Karpas-422 (cell line): ENCODE data around the gene MOB2. TPM values are rescaled to one million over a fixed set of nuclear protein-coding genes. Genes with fewer than 3 reads are reported as not detected.

ENCODE experiments used
- DNase-seq: peaks from one replicate; pipeline ENCODE4 v3.0.0-alpha.2; 2015
- H2AFZ ChIP-seq: fragments of 200-600 bp; sonication (generic); 2 replicates; pipeline ENCODE4 v1.6.1; 2014; ENCODE audit warnings: antibody characterized with exemption, low read length, mixed read lengths
- H3K27ac ChIP-seq: fragments of 200-600 bp; sonication (generic); 2 replicates; pipeline ENCODE4 v1.5.1; 2014; ENCODE audit warnings: mild to moderate bottlenecking, low read length, moderate library complexity
- H3K27me3 ChIP-seq: fragments of 200-600 bp; sonication (generic); 2 replicates; pipeline ENCODE4 v1.6.1; 2014; ENCODE audit warnings: low read length, mixed read lengths
- H3K36me3 ChIP-seq: fragments of 200-600 bp; sonication (generic); 2 replicates; pipeline ENCODE4 v1.6.1; 2014; ENCODE audit warnings: low read length, mixed read lengths; ENCODE audit not compliant: insufficient read depth
- H3K4me1 ChIP-seq: fragments of 200-600 bp; sonication (generic); 2 replicates; pipeline ENCODE4 v1.6.1; 2014; ENCODE audit warnings: mild to moderate bottlenecking, low read length, mixed read lengths
- H3K4me2 ChIP-seq: fragments of 200-600 bp; sonication (generic); 2 replicates; pipeline ENCODE4 v1.6.1; 2014; ENCODE audit warnings: low read length, low read depth, mild to moderate bottlenecking; ENCODE audit not compliant: poor library complexity, severe bottlenecking
- H3K4me3 ChIP-seq: fragments of 200-600 bp; sonication (generic); 2 replicates; pipeline ENCODE4 v1.5.1; 2014; ENCODE audit warnings: mild to moderate bottlenecking, antibody characterized with exemption, low read length, mixed read lengths
- H3K79me2 ChIP-seq: fragments of 200-600 bp; sonication (generic); 2 replicates; pipeline ENCODE4 v1.6.1; 2014; ENCODE audit warnings: mild to moderate bottlenecking, low read length, mixed read lengths
- H3K9ac ChIP-seq: fragments of 200-600 bp; sonication (generic); 2 replicates; pipeline ENCODE4 v1.6.0; 2014; ENCODE audit warnings: low read length
- H3K9me2 ChIP-seq: fragments of 200-600 bp; sonication (generic), shearing (Covaris generic); replicated peaks from 2 replicates; pipeline ENCODE4 v1.6.0; 2014; ENCODE audit warnings: mild to moderate bottlenecking, low read length, moderate library complexity; ENCODE audit not compliant: insufficient read depth
- H3K9me3 ChIP-seq: fragments of 300-700, 200-600 bp; sonication (generic); 2 replicates; pipeline ENCODE4 v1.6.1; 2014; ENCODE audit warnings: low read length, mixed read lengths
- H4K20me1 ChIP-seq: fragments of 200-600 bp; sonication (generic); 2 replicates; pipeline ENCODE4 v1.6.1; 2014; ENCODE audit warnings: mild to moderate bottlenecking, antibody characterized with exemption, low read length, low read depth; ENCODE audit not compliant: insufficient read depth
- total RNA-seq: library from RNA; depleted of rRNA; stranded (reverse); fragments of >200 nt; shearing (Covaris generic); gene quantifications from 2 replicates; pipeline ENCODE4 v1.2.3, GENCODE V29; 2014; ENCODE audit warnings: low replicate concordance

MOB2 gene
- total RNA-seq, 1 experiment from 2014 or later, result 8.8 TPM

DNA sequence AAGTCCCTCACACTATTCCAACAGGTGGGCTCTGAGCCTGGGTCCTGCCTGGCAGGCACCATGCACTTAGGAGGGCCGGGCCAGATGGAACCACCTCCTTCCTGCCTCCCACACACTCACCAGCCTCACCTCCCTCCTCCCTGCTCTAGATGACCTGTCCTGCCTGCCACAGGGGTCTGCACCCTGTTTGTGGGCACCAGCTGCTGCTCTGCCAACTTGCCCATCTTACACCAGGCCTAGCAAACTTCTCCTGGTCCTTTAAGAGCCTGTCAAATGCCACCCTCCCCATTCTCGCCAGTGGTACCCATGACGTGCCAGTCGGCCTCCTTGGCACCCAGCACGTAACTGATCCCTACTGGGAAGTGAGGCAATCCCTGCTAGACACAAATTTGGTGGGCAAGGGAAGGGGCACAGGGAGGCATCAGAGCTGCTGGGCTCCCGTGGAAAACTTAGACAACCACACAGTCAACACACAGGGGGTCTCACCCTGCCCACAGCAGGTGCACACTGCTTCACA lies 3.1 kb downstream of the MOB2 start:
- H3K79me2 ChIP-seq, result no peaks in the 10 kb centered on the region
- H3K9me3 ChIP-seq, result no peaks in the 10 kb centered on the region
- H3K27me3 ChIP-seq, result no peaks in the 10 kb centered on the region
- peaks cover 5% of the 10 kb centered on the region; the same call in 1 of the 2 replicates for H4K20me1 ChIP-seq
- H3K4me3 ChIP-seq, result no peak overlapping the region
- no peak overlapping the region for H3K9ac ChIP-seq
- H3K27ac ChIP-seq, result no peak overlapping the region
- no peaks in the 10 kb centered on the region for H3K36me3 ChIP-seq
- no peak overlapping the region for H3K4me2 ChIP-seq
- H3K9me2 ChIP-seq, result no peaks in the 10 kb centered on the region
- DNase-seq, result no peak
- H2AFZ ChIP-seq, result no peak overlapping the region
- no peaks in the 10 kb centered on the region for H3K4me1 ChIP-seq

DNA sequence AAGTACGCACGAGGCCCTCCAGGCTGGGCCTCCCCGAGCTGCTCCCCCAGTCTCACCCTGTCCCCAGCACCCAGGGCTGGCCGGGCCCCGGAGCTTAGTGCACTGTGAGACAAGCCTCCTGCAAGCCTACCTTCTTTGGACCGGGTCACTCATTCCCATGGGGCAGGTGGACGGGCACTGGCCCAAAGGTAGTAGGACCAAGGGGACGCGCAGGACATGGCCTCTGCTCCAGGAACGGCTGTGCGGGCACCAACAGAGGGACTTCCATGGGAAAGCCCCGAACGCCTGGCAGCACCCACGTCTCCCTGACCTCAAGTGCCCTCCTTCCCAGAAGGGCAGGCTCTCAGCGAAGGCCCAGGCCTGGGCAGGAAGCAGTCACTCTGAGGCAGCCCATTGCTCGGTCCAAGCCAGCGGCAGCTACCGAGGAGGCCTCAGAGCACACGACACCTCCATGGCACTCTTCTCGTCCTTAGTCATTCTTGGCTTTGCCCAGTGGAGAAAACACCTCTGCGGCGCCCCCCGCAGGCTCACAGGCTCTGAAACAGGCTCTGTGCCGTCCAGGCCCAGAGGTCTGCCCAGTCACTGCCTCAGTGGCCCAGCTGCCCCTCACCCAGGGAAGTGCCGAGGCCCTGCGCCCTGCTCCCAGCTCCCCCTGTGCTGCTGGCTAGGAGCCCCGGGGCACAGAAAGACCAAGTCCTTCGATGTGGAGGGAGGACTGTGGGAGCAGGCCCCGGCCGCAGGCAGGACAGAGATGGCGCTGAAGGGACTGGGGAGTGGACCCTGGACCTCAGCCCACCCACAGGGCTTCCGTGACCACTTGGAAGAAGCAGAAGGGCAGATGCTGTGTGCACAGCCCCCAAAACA lies 3.8 kb downstream of the MOB2 start:
- H4K20me1 ChIP-seq, result peaks cover 3% of the 10 kb centered on the region; the same call in 1 of the 2 replicates
- DNase-seq, result no peak
- H3K4me3 ChIP-seq, result no peak overlapping the region
- no peak overlapping the region for H3K27ac ChIP-seq
- H3K9me2 ChIP-seq, result no peaks in the 10 kb centered on the region
- no peak overlapping the region for H2AFZ ChIP-seq
- no peaks in the 10 kb centered on the region for H3K36me3 ChIP-seq
- H3K4me2 ChIP-seq, result no peak overlapping the region
- no peaks in the 10 kb centered on the region for H3K9me3 ChIP-seq
- H3K27me3 ChIP-seq, result no peaks in the 10 kb centered on the region
- H3K4me1 ChIP-seq, result no peaks in the 10 kb centered on the region
- no peaks in the 10 kb centered on the region for H3K79me2 ChIP-seq
- no peak overlapping the region for H3K9ac ChIP-seq

DNA sequence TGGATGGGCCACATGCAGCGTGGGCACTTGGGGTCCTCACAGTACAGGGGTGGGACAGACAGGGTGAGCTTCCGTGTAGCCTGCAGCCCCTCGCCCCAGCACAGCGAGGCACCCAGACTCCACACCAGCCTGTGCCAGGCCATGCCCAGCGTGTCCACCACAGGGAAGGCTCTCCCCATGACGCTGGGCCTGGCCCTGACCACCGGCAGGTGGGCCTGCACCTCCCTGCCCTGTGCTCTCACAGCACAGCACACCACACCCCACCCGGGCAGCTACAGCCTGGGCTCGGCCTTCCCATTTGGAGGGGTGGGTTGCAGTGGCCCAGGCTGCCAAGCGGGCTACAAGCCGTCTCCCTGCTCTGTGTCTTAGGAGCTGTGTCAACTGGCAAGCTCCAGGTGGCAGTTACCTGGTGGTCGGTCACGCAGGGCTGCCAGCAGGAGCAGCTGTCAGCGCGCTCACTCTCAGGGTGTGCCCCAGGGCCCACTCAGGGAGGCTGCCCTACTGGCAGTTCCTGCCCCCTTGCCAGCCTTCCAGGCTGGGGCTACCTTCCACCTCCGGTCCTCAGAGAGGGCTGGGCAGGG lies 4.6 kb downstream of the MOB2 start:
- Histone ChIP-seq H3K9me2 (no peaks in the 10 kb centered on the region), H3K79me2 (no peaks in the 10 kb centered on the region), H4K20me1 (peaks cover 3% of the 10 kb centered on the region; the same call in 1 of the 2 replicates), H3K4me3 (no peak overlapping the region), H2AFZ (no peak overlapping the region), H3K4me1 (no peaks in the 10 kb centered on the region), H3K36me3 (no peaks in the 10 kb centered on the region), H3K9me3 (no peaks in the 10 kb centered on the region), H3K4me2 (no peak overlapping the region), H3K9ac (no peak overlapping the region), H3K27ac (no peak overlapping the region), H3K27me3 (no peaks in the 10 kb centered on the region)
- no peak for DNase-seq

DNA sequence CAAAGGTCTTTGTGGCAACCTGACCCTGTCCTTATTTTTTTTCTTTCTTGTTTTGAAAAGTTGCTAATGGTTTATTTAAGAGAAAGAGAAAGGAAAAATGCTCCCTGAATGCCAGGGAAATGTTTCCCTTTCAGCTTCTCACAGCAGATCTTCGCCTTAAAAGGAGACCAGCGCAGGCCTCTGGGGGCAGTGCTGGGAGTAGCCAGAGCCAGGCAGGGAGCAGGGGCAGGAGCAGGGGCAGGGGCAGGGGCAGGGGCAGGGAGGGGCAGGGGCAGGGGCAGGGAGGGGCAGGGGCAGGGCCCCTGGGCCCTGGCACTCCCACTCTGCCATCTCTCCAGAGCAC lies 5.1 kb downstream of the MOB2 start:
- H3K36me3 ChIP-seq, result no peaks in the 10 kb centered on the region

DNA sequence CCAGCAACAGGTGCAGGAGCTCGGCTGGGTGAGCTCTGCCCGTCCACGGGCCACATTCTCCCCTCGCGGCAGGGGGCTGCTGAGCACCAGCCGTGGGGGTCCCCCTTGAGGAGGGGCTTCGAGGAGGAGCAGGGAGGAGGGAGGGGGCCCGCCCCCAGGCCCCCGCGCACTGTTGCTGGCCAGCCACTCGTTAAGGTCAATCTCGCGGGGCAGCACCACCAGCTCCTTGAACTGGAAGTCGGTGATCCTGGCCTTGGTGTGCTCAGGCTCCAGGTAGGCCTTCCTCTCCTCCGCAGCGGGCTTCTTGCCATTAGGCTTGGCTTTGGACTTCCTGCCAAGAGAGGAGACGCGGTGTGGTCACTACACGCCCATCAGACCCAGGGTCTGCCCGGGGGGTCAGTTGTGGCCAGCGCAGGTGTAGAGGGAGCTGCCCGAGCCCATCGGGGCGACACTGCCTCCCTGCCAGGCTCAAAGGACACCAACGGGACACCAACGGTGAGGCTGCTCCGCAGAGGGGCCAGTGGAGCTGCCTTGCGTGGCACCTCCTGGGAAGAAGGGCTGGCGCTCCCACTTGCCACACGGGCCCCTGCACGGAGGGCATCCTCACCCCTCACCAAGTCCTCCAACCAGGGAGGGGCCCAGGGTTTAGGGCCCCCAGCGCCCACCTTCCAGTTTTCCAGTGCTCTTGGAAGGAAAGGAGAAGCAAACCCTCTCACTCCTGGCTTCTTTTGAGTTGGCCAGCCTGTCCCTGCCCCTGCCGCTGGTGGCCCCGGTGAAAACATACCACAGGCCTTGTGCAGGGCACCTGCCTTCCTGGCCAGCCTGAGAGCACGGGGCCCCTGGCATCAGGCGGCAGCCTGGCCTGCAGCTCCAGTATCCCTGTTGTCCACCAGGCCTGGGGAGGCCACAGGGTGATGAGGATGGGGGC lies 5.8 kb downstream of the MOB2 start:
- Histone ChIP-seq H3K9ac (no peak overlapping the region), H3K36me3 (no peaks in the 10 kb centered on the region), H3K4me3 (no peak overlapping the region), H3K9me2 (no peaks in the 10 kb centered on the region), H3K27ac (no peak overlapping the region), H3K9me3 (no peaks in the 10 kb centered on the region), H3K4me1 (no peaks in the 10 kb centered on the region), H4K20me1 (peaks cover 3% of the 10 kb centered on the region; the same call in 1 of the 2 replicates), H3K27me3 (no peaks in the 10 kb centered on the region), H2AFZ (no peak overlapping the region), H3K79me2 (no peaks in the 10 kb centered on the region), H3K4me2 (no peak overlapping the region)
- no peak for DNase-seq

More for the DNA sequence above, 5.1 kb downstream of the MOB2 start:
- H3K4me2 ChIP-seq, result no peak overlapping the region
- no peak overlapping the region for H3K9ac ChIP-seq
- no peak for DNase-seq
- no peaks in the 10 kb centered on the region for H3K9me2 ChIP-seq
- H3K4me1 ChIP-seq, result no peaks in the 10 kb centered on the region
- H3K4me3 ChIP-seq, result no peak overlapping the region
- peaks cover 3% of the 10 kb centered on the region; the same call in 1 of the 2 replicates for H4K20me1 ChIP-seq
- no peak overlapping the region for H3K27ac ChIP-seq
- H3K27me3 ChIP-seq, result no peaks in the 10 kb centered on the region
- H2AFZ ChIP-seq, result no peak overlapping the region
- no peaks in the 10 kb centered on the region for H3K9me3 ChIP-seq
- H3K79me2 ChIP-seq, result no peaks in the 10 kb centered on the region

DNA sequence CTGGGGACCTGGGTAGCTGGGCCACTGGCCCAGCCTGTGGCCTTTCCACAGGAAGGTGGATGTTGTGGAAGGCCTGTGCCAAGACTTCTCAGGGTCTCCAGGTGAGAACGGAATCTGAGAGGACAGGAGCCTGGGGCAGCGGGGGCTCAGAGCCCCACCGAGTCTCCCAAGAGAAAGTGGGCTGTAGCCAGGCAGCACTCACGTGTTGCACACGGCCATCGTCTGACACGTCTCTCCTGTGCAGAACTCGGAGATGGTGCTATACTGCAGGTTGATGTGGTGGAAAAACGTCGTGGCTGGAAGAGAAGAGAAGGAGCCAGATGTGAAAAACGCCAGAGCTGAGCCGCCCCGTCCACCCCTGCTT lies 6.4 kb downstream of the MOB2 start:
- H3K27me3 ChIP-seq, result no peaks in the 10 kb centered on the region
- no peaks in the 10 kb centered on the region for H3K4me1 ChIP-seq
- no peak overlapping the region for H2AFZ ChIP-seq
- H3K36me3 ChIP-seq, result no peaks in the 10 kb centered on the region
- no peak overlapping the region for H3K9ac ChIP-seq
- DNase-seq, result no peak
- no peaks in the 10 kb centered on the region for H3K9me3 ChIP-seq
- H3K27ac ChIP-seq, result no peak overlapping the region
- H4K20me1 ChIP-seq, result peaks cover 3% of the 10 kb centered on the region; the same call in 1 of the 2 replicates
- no peak overlapping the region for H3K4me3 ChIP-seq
- H3K4me2 ChIP-seq, result no peak overlapping the region
- no peaks in the 10 kb centered on the region for H3K9me2 ChIP-seq
- no peaks in the 10 kb centered on the region for H3K79me2 ChIP-seq

DNA sequence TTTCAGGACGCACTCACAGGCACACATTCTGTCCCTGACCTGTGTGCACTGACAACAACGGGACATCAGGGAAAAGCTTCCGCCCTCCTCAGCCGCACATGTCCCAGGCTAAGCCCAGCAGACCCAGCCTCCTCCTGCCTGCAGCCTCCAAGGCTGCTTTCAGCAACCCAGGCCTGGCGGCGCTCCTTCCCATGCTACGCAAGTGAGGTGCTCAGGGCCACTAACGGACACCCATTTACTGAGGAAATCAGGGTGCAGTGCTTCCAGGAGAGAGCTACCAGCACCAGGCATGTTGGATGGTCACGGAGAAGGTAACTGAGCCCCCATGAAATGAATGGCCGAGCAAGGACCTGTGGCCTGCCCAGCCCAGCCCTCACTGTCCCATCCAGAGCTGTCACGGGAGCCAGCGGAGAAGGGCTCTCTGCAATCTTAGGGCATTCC lies 6.9 kb downstream of the MOB2 start:
- no peak overlapping the region for H3K27ac ChIP-seq
- no peak overlapping the region for H2AFZ ChIP-seq
- H3K79me2 ChIP-seq, result no peaks in the 10 kb centered on the region
- no peaks in the 10 kb centered on the region for H3K36me3 ChIP-seq
- H3K4me2 ChIP-seq, result no peak overlapping the region
- H3K9me2 ChIP-seq, result no peaks in the 10 kb centered on the region
- DNase-seq, result no peak
- no peak overlapping the region for H3K9ac ChIP-seq
- no peaks in the 10 kb centered on the region for H3K4me1 ChIP-seq
- peaks cover 3% of the 10 kb centered on the region; the same call in 1 of the 2 replicates for H4K20me1 ChIP-seq
- H3K9me3 ChIP-seq, result no peaks in the 10 kb centered on the region
- H3K4me3 ChIP-seq, result no peak overlapping the region
- H3K27me3 ChIP-seq, result no peaks in the 10 kb centered on the region
